SH-SY5Y (cell line): ENCODE results near the gene ADGRL2.

Source experiments
- GATA2 ChIP-seq: IDR thresholded peaks from 2 replicates; pipeline ENCODE4 v1.6.1; 2011; ENCODE audit warnings: mild to moderate bottlenecking, low read depth, low read length
- GATA3 ChIP-seq: IDR thresholded peaks from 2 replicates; pipeline ENCODE4 v1.6.1; 2011; ENCODE audit warnings: low read depth, mild to moderate bottlenecking, low read length, moderate library complexity

DNA sequence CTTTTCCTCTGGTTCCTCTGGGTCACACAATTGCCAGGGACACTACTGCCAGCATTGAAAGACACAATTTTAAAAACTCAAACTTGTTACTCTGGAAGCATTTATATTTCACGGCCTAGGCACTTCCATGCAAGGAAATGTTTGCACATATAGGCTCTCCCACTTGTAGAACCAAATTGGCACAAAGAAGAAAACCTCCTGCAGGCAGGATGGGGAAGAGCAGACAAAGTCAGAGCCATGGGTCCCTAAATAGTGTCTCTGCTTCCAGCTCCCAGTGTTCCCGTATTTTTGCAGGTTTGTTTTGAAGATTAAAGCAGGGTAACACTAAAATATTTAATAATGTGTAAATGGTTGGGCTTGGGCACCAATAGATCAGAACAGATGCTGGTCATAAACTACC lies 19.0 kb upstream of the ADGRL2 start:
- TF ChIP-seq GATA3 (no peak), GATA2 (no peak)
